NCI-H526 (cell line): ENCODE measurements around the gene VIM.

ENCODE experiments used
- DNase-seq, 2 experiments: peaks; one replicate each; lab custom pipeline; 2025; lab: John Stamatoyannopoulos, UW

VIM gene

GRCh38 chr10:17228091-17229015 lies at the start of gene VIM:
Gene VIM, plus strand, starts transcription at chr10:17228241. Its CDS starts 1,182 bp downstream, at chr10:17229423.
- peak in 1 of 2 experiments; percentile 10 for DNase-seq

- DNase-seq, result no peak
These were observed 49.0 kb upstream of the VIM start for GRCh38 chr10:17179002-17179401.

- DNase-seq, result no peak
These were observed 46.9 kb upstream of the VIM start for GRCh38 chr10:17181110-17181509.

- no peak for DNase-seq
These were observed 46.3 kb upstream of the VIM start for GRCh38 chr10:17181751-17182150.

GRCh38 chr10:17183110-17183509 lies 44.9 kb upstream of the VIM start:
- DNase-seq, result no peak

GRCh38 chr10:17185873-17186272 lies 42.2 kb upstream of the VIM start:
- no peak for DNase-seq

GRCh38 chr10:17188644-17189172 lies 39.3 kb upstream of the VIM start:
- no peak for DNase-seq

GRCh38 chr10:17190602-17191001 lies 37.4 kb upstream of the VIM start:
- no peak for DNase-seq

- no peak for DNase-seq
These were observed 33.0 kb upstream of the VIM start for GRCh38 chr10:17195083-17195482.

GRCh38 chr10:17196045-17196444 lies 32.0 kb upstream of the VIM start:
- DNase-seq, result peak in 1 of 2 experiments; percentile 6

GRCh38 chr10:17196573-17196972 lies 31.5 kb upstream of the VIM start:
- no peak for DNase-seq

GRCh38 chr10:17199351-17199804 lies 28.7 kb upstream of the VIM start:
- DNase-seq, result peak; percentile 34 to 35

GRCh38 chr10:17200001-17200911 lies 27.8 kb upstream of the VIM start:
- no peak for DNase-seq

GRCh38 chr10:17200912-17201793 lies 26.9 kb upstream of the VIM start, which contains the start of gene TRDMT1:
Gene TRDMT1, minus strand, starts transcription at chr10:17201672. Its CDS starts 38 bp downstream, at chr10:17201634.
- DNase-seq, result peak; percentile 65 to 93

GRCh38 chr10:17201794-17202116 lies 26.3 kb upstream of the VIM start:
- no peak for DNase-seq

GRCh38 chr10:17202506-17202905 lies 25.5 kb upstream of the VIM start:
- DNase-seq, result no peak

- DNase-seq, result no peak
These were observed 25.0 kb upstream of the VIM start for GRCh38 chr10:17202999-17203398.

GRCh38 chr10:17203416-17203815 lies 24.6 kb upstream of the VIM start:
- DNase-seq, result no peak

GRCh38 chr10:17206210-17206709 lies 21.8 kb upstream of the VIM start:
- no peak for DNase-seq

- no peak for DNase-seq
These were observed 19.6 kb upstream of the VIM start for GRCh38 chr10:17208476-17208875.

GRCh38 chr10:17209302-17209701 lies 18.7 kb upstream of the VIM start:
- no peak for DNase-seq
